Gastroesophageal sphincter (tissue), 4 donors: Measurements from ENCODE around the gene GSTO1. TPM values are rescaled to one million over a fixed set of nuclear protein-coding genes. Genes with fewer than 3 reads are reported as not detected.
A peak's percentile ranks its signal among the peaks of the same experiment; 100 is the strongest.

ENCODE experiments used
- ATAC-seq: fragments of 150-250 bp; one replicate; pipeline ENCODE4 v1.9.1; 2016; ENCODE audit warnings: mild to moderate bottlenecking, moderate library complexity
- H3K27ac ChIP-seq, 4 donors: fragments of 200-600 bp; sonication (generic) in 3 of 4; 1 replicate in 3 of 4; 2 replicates in 1 of 4; pipeline ENCODE4 v1.5.1; 2016 to 2019
- H3K27me3 ChIP-seq: fragments of 200-600 bp; sonication (generic); one replicate; pipeline ENCODE4 v1.5.1; 2019
- H3K36me3 ChIP-seq, 2 donors: fragments of 200-600 bp; sonication (generic); one replicate each; pipeline ENCODE4 v1.5.1; 2019; ENCODE audit warnings: control low read depth in 1 of 2
- H3K4me1 ChIP-seq, 3 donors: fragments of 200-600 bp; sonication (generic); 1 replicate in 2 of 3; 2 replicates in 1 of 3; pipeline ENCODE4 v1.5.1; 2016 to 2019; ENCODE audit warnings: control low read depth in 2 of 3
- H3K4me3 ChIP-seq, 2 donors: fragments of 200-600 bp; sonication (generic); one replicate each; pipeline ENCODE4 v1.5.1; 2019; ENCODE audit warnings: mild to moderate bottlenecking in 1 of 2, moderate library complexity in 1 of 2
- H3K9me3 ChIP-seq, 3 donors: fragments of 200-600 bp; sonication (generic); one replicate each; pipeline ENCODE4 v1.5.1; 2017 to 2019; ENCODE audit warnings: control low read depth in 2 of 3
- CTCF ChIP-seq, 4 experiments: fragments of 200-600 bp in 2 of 4; fragments of 450-650 bp in 2 of 4; sonication (generic) in 1 of 4; IDR thresholded peaks; one replicate each; pipeline ENCODE4 v1.5.1; 2017 to 2019; ENCODE audit warnings: antibody characterized with exemption in 4 of 4, mild to moderate bottlenecking in 2 of 4, moderate library complexity in 2 of 4
- EP300 ChIP-seq: sonication (generic); formaldehyde crosslinking; IDR thresholded peaks from one replicate; pipeline ENCODE4 v1.6.1; 2017; ENCODE audit warnings: antibody characterized with exemption, mild to moderate bottlenecking
- POLR2A ChIP-seq, 2 donors: fragments of 450-650 bp; IDR thresholded peaks; one replicate each; pipeline ENCODE4 v1.6.1; 2017; ENCODE audit warnings: antibody characterized with exemption in 2 of 2, mild to moderate bottlenecking in 2 of 2, moderate library complexity in 1 of 2
- POLR2AphosphoS5 ChIP-seq: sonication (generic); formaldehyde crosslinking; IDR thresholded peaks from one replicate; pipeline ENCODE4 v1.6.1; 2017; ENCODE audit warnings: antibody characterized with exemption
- WGBS, 2 donors: methylation state at CpG; one replicate each; pipeline ENCODE4 v1.1.5; 2018; ENCODE audit warnings: low coverage in 1 of 2; 5-methylcytosine and 5-hydroxymethylcytosine counted together
- total RNA-seq, 4 donors: library from RNA; depleted of rRNA; stranded (reverse); fragments of >200 nt; gene quantifications; one replicate each; pipeline ENCODE4 v1.1.0, GENCODE V29; 2016

GSTO1 gene
- total RNA-seq, 4 donors from 2014 or later: 124 to 153 (median 149) TPM

GRCh38 chr10:104281694-104282093 lies 27.0 kb downstream of the GSTO1 start:
- Histone ChIP-seq H3K27ac (no peak overlapping the region), H3K36me3 (no peaks in the 10 kb centered on the region), H3K9me3 (no peaks in the 10 kb centered on the region), H3K27me3 (peaks cover 7% of the 10 kb centered on the region), H3K4me1 (no peaks in the 10 kb centered on the region), H3K4me3 (no peak overlapping the region)
- WGBS, 2 donors: 74 to 87% methylated on average over 2 to 3 of the region's 3 CpGs
- no peak for ATAC-seq
- no peak for TF ChIP-seq POLR2A (IDR thresholded peaks at IDR 0.05)
- no peak for TF ChIP-seq CTCF (IDR thresholded peaks at IDR 0.05)
- no peak for TF ChIP-seq EP300
- no peak for TF ChIP-seq POLR2AphosphoS5

- no peak for ATAC-seq
- Histone ChIP-seq H3K4me1 (no peaks in the 10 kb centered on the region), H3K27me3 (no peaks in the 10 kb centered on the region), H3K36me3 (no peaks in the 10 kb centered on the region), H3K27ac (no peak overlapping the region), H3K9me3 (no peaks in the 10 kb centered on the region), H3K4me3 (no peak overlapping the region)
- TF ChIP-seq POLR2AphosphoS5 (no peak), EP300 (no peak), CTCF (IDR thresholded peaks at IDR 0.05) (no peak), POLR2A (IDR thresholded peaks at IDR 0.05) (no peak)
- 87 to 94% methylated on average over 7 of the region's 7 CpGs for WGBS, 2 donors
These were observed 30.2 kb downstream of the GSTO1 start for GRCh38 chr10:104284846-104285245.

- H3K9me3 ChIP-seq: no peaks in the 10 kb centered on the region
- peaks cover 0 to 11% (median 0%) of the 10 kb centered on the region in 3 donors for H3K4me1 ChIP-seq
- no peaks in the 10 kb centered on the region for H3K27me3 ChIP-seq
- WGBS, 2 donors: 95% methylated on average over 2 of the region's 2 CpGs; no CpG with 5 or more reads in 1 of the 2 donors
- TF ChIP-seq POLR2AphosphoS5 (no peak), CTCF (IDR thresholded peaks at IDR 0.05) (no peak), POLR2A (IDR thresholded peaks at IDR 0.05) (no peak), EP300 (no peak)
- H3K4me3 ChIP-seq: no peak overlapping the region
- no peak for ATAC-seq
- no peak overlapping the region for H3K27ac ChIP-seq
- no peaks in the 10 kb centered on the region for H3K36me3 ChIP-seq
These were observed 32.2 kb downstream of the GSTO1 start for GRCh38 chr10:104286939-104287338.

- H3K9me3 ChIP-seq: no peaks in the 10 kb centered on the region
- H3K4me1 ChIP-seq: peaks cover 0 to 23% (median 0%) of the 10 kb centered on the region in 3 donors
- no peak overlapping the region for H3K4me3 ChIP-seq
- no peaks in the 10 kb centered on the region for H3K27me3 ChIP-seq
- H3K36me3 ChIP-seq: no peaks in the 10 kb centered on the region
- no peak for ATAC-seq
- WGBS, 2 donors: 64 to 79% methylated on average over 1 of the region's 1 CpG
- TF ChIP-seq POLR2AphosphoS5 (no peak), CTCF (IDR thresholded peaks at IDR 0.05) (no peak), EP300 (no peak), POLR2A (IDR thresholded peaks at IDR 0.05) (no peak)
- no peak overlapping the region for H3K27ac ChIP-seq
These were observed 33.7 kb downstream of the GSTO1 start for GRCh38 chr10:104288355-104288754.

GRCh38 chr10:104291439-104291951 lies 36.8 kb downstream of the GSTO1 start:
- peak; percentile 93 for ATAC-seq
- H3K27me3 ChIP-seq: no peaks in the 10 kb centered on the region
- no peaks in the 10 kb centered on the region for H3K36me3 ChIP-seq
- H3K9me3 ChIP-seq: no peaks in the 10 kb centered on the region
- TF ChIP-seq POLR2AphosphoS5: peak; percentile 56
- no peak for TF ChIP-seq EP300
- TF ChIP-seq CTCF (IDR thresholded peaks at IDR 0.05): peak; percentile 99 to 100 (median 100)
- peak overlapping the region in 1 of 4 donors; percentile 5 for H3K27ac ChIP-seq
- WGBS, 2 donors: 0 to 5% methylated on average over 2 to 8 of the region's 26 CpGs
- no peak overlapping the region for H3K4me3 ChIP-seq
- H3K4me1 ChIP-seq: peaks cover 0 to 32% (median 0%) of the 10 kb centered on the region in 3 donors
